Naive B cell (primary cell): ENCODE data around the gene AP3S1. TPM values are rescaled to one million over a fixed set of nuclear protein-coding genes. Genes with fewer than 3 reads are reported as not detected.
"Not testable (repeated sequence)": the region's sequence is repeated elsewhere in the genome, so short reads cannot be mapped to it uniquely, and the experiment has no call there.

ENCODE experiments used
- ATAC-seq, 2 donors: fragments of 150-1000 bp; cut with Tn5 transposase; 2 replicates each; pipeline ENCODE4 v1.10.0; 2021; ENCODE audit warnings: low read depth in 2 of 2, mild to moderate bottlenecking in 2 of 2, moderate library complexity in 2 of 2
- DNase-seq: peaks from one replicate; pipeline ENCODE4 v3.0.0; 2022
- H3K27ac Mint-ChIP-seq, 6 donors: one replicate each; pipeline ENCODE4 v1.8.0; 2020 to 2022; ENCODE audit warnings: mild to moderate bottlenecking in 6 of 6, mixed read lengths in 6 of 6, moderate library complexity in 5 of 6, inconsistent platforms in 2 of 6
- H3K27me3 Mint-ChIP-seq, 3 donors: one replicate each; pipeline ENCODE4 v1.8.0; 2021 to 2022; ENCODE audit warnings: mixed read lengths in 3 of 3, mild to moderate bottlenecking in 1 of 3
- H3K36me3 Mint-ChIP-seq, 2 donors: one replicate each; pipeline ENCODE4 v1.8.0; 2020 to 2022; ENCODE audit warnings: mixed read lengths in 2 of 2, inconsistent platforms in 1 of 2, mild to moderate bottlenecking in 1 of 2
- H3K4me1 Mint-ChIP-seq, 3 donors: one replicate each; pipeline ENCODE4 v1.8.0; 2020 to 2022; ENCODE audit warnings: mixed read lengths in 3 of 3, inconsistent platforms in 1 of 3, mild to moderate bottlenecking in 1 of 3, moderate library complexity in 1 of 3
- H3K4me3 Mint-ChIP-seq, 8 donors: one replicate each; pipeline ENCODE4 v1.8.0; 2020 to 2022; ENCODE audit warnings: mild to moderate bottlenecking in 8 of 8, mixed read lengths in 8 of 8, moderate library complexity in 8 of 8, inconsistent platforms in 2 of 8
- H3K9me3 Mint-ChIP-seq, 7 donors: one replicate each; pipeline ENCODE4 v1.8.0; 2020 to 2022; ENCODE audit warnings: mixed read lengths in 7 of 7, mild to moderate bottlenecking in 5 of 7, inconsistent platforms in 2 of 7, moderate library complexity in 1 of 7
- polyA plus RNA-seq, 6 donors: library from polyadenylated mRNA; unstranded; fragments of 300-500 nt; fragmentation: Illumina TruSeq; gene quantifications; one replicate each; pipeline ENCODE4 v1.2.3, GENCODE V29; 2021; ENCODE audit warnings: low read depth in 6 of 6

Gene AP3S1
- polyA plus RNA-seq, 6 donors from 2014 or later, result 57.5 to 102 (median 68.4) TPM

DNA sequence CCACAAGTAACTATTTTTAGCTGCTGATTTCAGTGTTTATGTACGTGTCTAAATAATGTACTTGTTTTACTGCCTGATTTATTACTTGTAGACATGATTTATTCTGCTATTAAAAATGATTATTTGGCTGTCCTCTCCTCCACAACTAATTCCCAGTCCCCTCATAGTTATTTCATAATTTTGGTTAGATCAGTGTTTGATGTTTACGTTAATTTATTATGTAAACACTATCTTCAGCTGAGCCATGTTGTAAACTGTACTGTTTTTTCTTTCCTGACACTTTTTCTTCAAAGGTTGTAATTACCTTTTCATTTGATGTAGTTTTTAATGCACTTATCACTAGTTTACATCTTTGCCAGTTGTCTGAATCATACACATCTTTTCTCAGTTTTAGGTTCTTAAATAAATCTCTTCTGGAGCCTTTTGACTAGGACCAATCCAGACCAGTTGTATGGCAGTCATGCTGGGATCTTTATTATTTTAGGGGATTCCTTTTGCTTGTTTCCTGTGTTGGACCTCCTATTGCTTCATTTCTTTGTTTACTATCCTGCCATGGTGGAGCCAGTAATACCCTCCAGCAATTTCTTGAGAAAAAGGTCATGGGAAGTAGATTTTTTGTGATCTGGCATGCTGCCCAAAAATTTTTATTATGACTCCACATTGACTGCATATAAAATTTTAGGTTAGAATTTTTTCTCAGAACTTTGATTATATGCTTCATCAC, 16.1 kb downstream of the AP3S1 start:
- Mint-ChIP-seq H3K4me3 (no peak overlapping the region), H3K27ac (peak overlapping the region in 1 of 6 donors; percentile 27), H3K4me1 (peaks cover 14 to 27% (median 27%) of the 10 kb centered on the region in 3 donors), H3K9me3 (peaks cover 0 to 10% (median 8%) of the 10 kb centered on the region in 7 donors), H3K27me3 (no peaks in the 10 kb centered on the region), H3K36me3 (peaks cover 9 to 12% of the 10 kb centered on the region in 2 donors)
- DNase-seq (no peak), ATAC-seq (no peak)

DNA sequence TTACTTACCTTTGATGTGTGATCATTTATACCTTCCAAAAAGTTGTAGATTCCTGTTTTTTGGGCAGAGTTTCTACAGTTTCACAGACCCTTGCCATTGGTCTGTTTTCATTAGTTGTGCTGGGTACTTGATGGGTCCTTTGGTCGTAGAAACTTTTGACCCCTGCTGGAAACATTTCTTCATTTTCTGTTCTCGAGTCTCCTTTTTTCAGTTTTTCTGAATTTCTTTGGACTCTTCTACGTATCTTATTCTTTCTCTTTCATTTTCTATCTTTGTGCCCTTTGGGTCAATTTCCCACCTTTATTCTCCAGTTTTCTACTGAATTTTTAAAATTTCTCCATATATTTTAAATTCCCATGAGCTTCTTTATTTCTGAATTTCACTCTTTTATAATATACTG, 16.7 kb downstream of the AP3S1 start:
- Mint-ChIP-seq H3K4me3 (peak overlapping the region in 3 of 8 donors; percentile 25 to 57 (median 41)), H3K36me3 (peaks cover 8% of the 10 kb centered on the region in 2 donors), H3K9me3 (peaks cover 0 to 8% (median 7%) of the 10 kb centered on the region in 7 donors), H3K4me1 (peaks cover 14 to 27% (median 27%) of the 10 kb centered on the region in 3 donors), H3K27me3 (no peaks in the 10 kb centered on the region), H3K27ac (peak overlapping the region in 1 of 6 donors; percentile 38)
- ATAC-seq (no peak), DNase-seq (no peak)

DNA sequence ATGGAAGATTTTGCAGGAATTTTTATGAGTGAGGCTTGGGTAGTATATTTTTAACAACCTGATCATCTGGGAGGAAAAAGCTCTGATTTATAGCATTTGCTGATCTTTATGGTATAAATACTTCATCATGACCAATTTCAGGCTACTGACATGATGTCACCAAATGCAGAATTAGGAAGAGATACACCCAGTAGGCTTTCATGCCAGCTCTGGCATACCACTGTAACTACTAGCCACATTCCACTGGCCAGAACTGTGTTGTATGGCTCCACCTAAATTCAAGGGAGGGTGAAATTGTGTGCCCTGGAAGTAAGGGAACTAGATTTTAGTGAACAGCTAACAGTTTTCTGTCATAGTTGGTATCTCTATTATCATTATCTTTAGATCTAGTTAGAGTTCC, 17.6 kb downstream of the AP3S1 start:
- Mint-ChIP-seq H3K4me1 (peaks cover 13 to 29% (median 28%) of the 10 kb centered on the region in 3 donors), H3K27ac (peak overlapping the region in 1 of 6 donors; percentile 38), H3K36me3 (peaks cover 0 to 4% of the 10 kb centered on the region in 2 donors), H3K9me3 (peaks cover 0 to 6% (median 0%) of the 10 kb centered on the region in 7 donors), H3K27me3 (no peaks in the 10 kb centered on the region), H3K4me3 (no peak overlapping the region)
- ATAC-seq (no peak), DNase-seq (no peak)

DNA sequence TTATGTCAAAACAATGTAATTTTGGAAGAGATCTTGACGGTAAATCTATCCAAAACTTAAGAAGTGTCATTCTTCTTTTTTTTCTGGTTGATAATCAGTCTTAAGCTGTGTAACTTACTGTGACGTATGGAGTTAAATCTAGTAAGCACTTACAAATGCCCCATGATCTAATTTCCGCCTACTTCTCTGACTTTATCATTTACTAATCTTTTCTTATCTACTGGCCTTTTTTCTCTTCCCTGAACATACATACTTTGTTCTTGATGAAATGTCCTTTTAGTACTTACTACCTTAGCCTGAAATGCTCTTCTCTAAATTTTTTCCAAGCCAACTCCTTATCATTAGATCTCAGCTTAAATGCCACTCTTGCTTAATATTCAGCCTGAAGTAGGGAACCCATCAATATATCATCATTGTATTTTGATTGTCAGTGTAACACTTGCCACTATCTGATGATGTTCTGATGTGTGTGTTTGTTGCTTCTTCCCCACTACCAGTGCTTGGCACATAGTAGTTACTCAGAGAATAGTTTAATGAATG, 27.6 kb downstream of the AP3S1 start:
- peaks cover 0 to 11% (median 4%) of the 10 kb centered on the region in 3 donors for H3K4me1 Mint-ChIP-seq
- H3K27ac Mint-ChIP-seq, result no peak overlapping the region
- DNase-seq, result no peak
- H3K4me3 Mint-ChIP-seq, result no peak overlapping the region
- no peaks in the 10 kb centered on the region for H3K9me3 Mint-ChIP-seq
- no peaks in the 10 kb centered on the region for H3K27me3 Mint-ChIP-seq
- peaks cover 14 to 17% of the 10 kb centered on the region in 2 donors for H3K36me3 Mint-ChIP-seq
- no peak for ATAC-seq

DNA sequence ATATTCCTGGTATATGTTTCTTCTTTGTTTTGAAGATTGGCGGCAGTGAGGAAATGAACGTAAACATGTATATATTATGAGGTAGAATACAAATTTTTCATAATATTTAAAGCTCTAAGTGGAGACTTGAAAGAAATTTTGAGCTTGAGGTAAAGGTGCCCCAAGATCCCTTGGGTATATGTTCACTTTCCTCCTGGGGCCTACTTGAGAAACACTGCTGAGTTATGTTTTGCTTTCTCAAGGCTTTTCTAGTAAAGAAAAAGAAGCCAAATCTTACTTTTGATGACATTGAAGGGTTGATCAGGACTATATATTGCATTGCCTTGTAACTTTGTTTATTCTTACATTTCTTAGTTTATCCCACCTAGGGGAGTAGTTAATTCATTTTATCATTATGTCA, 30.7 kb downstream of the AP3S1 start:
- Mint-ChIP-seq H3K27ac (peak overlapping the region in 1 of 6 donors; percentile 41), H3K36me3 (peaks cover 17 to 28% of the 10 kb centered on the region in 2 donors), H3K27me3 (no peaks in the 10 kb centered on the region), H3K9me3 (peaks cover 0 to 3% (median 0%) of the 10 kb centered on the region in 7 donors), H3K4me1 (peaks cover 0 to 3% (median 0%) of the 10 kb centered on the region in 3 donors), H3K4me3 (no peak overlapping the region)
- DNase-seq (no peak), ATAC-seq (no peak)

DNA sequence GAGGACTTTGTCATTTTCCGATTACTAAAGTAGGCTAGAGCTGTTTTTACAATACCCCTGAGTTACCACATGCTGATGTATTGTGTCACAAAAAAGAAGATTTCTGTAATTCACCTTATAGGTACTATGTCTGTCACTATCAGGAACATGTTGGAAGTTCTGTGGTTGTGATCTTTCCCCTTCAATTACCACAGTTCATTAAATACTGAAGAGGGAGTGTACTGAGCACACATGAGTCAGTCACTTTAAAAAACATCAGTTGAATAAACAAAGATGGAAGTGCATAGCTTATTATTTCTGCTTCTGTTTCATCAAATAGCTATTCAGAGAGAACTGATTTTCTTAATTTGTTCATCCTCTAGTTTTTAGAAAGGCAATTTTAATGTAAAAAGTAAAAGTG, 31.7 kb downstream of the AP3S1 start:
- Mint-ChIP-seq H3K9me3 (peaks cover 0 to 3% (median 0%) of the 10 kb centered on the region in 7 donors), H3K36me3 (peaks cover 17 to 35% of the 10 kb centered on the region in 2 donors), H3K4me3 (no peak overlapping the region), H3K27me3 (no peaks in the 10 kb centered on the region), H3K4me1 (peaks cover 0 to 12% (median 0%) of the 10 kb centered on the region in 3 donors), H3K27ac (peak overlapping the region in 1 of 6 donors; percentile 3)
- no peak for DNase-seq
- no peak for ATAC-seq

DNA sequence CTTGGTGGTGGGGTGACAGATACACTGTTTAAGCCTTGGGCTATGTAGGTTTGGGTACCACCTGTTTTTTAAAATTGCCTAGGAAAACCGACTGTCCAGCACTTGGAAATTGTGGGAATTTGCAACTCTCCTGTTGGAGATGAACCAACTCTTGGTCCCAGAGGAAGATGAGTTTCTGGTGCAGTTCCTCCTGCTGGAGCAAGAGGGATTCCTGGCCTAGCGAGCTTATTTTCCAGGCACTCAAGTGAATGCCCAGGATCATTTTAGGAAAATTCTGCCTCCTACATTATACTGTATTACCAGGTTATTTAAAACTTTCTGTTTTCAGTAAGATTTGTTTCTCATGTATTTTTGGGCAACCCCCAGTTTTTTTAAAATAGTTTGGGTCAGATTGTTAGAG, 33.7 kb downstream of the AP3S1 start:
- Mint-ChIP-seq H3K4me3 (no peak overlapping the region), H3K9me3 (peaks cover 0 to 3% (median 0%) of the 10 kb centered on the region in 7 donors), H3K36me3 (peaks cover 23 to 42% of the 10 kb centered on the region in 2 donors), H3K27ac (no peak overlapping the region), H3K4me1 (peaks cover 4 to 19% (median 4%) of the 10 kb centered on the region in 3 donors), H3K27me3 (no peaks in the 10 kb centered on the region)
- ATAC-seq (no peak), DNase-seq (no peak)

DNA sequence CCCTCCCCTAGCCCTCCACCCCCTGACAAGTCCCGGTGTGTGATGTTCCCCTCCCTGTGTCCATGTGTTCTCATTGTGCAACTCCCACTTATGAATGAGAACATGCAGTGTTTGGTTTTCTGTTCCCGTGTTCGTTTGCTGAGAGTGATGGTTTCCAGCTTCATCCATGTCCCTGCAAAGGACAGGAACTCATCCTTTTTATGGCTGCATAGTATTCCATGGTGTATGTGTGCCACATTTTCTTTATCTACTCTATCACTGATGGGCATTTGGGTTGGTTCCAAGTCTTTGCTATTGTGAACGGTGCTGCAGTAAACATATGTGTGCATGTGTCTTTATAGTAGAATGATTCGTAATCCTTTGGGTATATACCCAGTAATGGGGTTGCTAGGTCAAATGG, 35.6 kb downstream of the AP3S1 start:
- not testable (repeated sequence) for H3K4me3 Mint-ChIP-seq, ATAC-seq
- H3K4me1 Mint-ChIP-seq, result peaks cover 4 to 19% (median 8%) of the 10 kb centered on the region in 3 donors

DNA sequence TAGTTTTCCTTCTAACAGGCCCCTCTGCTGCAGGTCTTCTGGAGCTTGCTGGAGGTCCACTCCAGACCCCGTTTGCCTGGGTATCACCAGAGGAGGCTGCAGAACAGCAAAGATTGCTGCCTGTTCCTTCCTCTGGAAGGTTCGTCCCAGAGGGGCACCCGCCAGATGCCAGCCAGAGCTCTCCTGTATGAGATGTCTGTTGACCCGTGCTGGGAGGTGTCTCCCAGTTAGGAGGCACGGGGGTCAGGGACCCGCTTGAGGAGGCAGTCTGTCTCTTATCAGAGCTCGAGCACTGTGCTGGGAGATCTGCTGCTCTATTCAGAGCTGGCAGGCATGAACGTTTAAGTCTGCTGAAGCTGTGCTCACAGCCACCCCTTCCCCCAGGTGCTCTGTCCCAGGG, 40.7 kb downstream of the AP3S1 start:
- DNase-seq, H3K4me3 Mint-ChIP-seq, H3K27me3 Mint-ChIP-seq, ATAC-seq, H3K9me3 Mint-ChIP-seq, H3K27ac Mint-ChIP-seq: not testable (repeated sequence)
- H3K4me1 Mint-ChIP-seq, result peaks cover 4 to 16% (median 8%) of the 10 kb centered on the region in 3 donors
- H3K36me3 Mint-ChIP-seq, result peaks cover 22 to 28% of the 10 kb centered on the region in 2 donors

More for the DNA sequence above, 35.6 kb downstream of the AP3S1 start:
- DNase-seq, H3K9me3 Mint-ChIP-seq, H3K27me3 Mint-ChIP-seq, H3K27ac Mint-ChIP-seq: not testable (repeated sequence)
- peaks cover 25 to 35% of the 10 kb centered on the region in 2 donors for H3K36me3 Mint-ChIP-seq

DNA sequence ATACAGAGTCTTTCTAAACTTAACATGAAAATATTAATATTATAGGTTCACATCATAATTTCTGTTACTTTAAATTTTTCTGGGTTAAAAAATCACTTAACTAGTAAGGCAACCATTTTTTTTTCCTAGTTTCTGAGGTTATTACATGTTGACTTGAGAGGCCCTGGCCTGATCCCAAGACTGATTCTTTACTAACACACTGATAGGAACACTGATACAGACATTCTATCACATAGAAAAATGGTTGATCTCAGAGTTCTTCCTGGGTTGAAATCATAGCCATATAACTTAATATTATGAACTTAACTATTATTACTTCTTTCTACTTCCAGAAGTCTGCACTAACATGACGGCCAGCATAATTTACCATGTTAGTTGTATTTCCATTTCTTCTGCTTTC, 43.0 kb downstream of the AP3S1 start:
- peaks cover 15 to 26% of the 10 kb centered on the region in 2 donors for H3K36me3 Mint-ChIP-seq
- peaks cover 0 to 3% (median 0%) of the 10 kb centered on the region in 7 donors for H3K9me3 Mint-ChIP-seq
- no peaks in the 10 kb centered on the region for H3K27me3 Mint-ChIP-seq
- peaks cover 0 to 4% (median 4%) of the 10 kb centered on the region in 3 donors for H3K4me1 Mint-ChIP-seq
- H3K4me3 Mint-ChIP-seq, result no peak overlapping the region
- ATAC-seq (no peak), DNase-seq (no peak)
- no peak overlapping the region for H3K27ac Mint-ChIP-seq

DNA sequence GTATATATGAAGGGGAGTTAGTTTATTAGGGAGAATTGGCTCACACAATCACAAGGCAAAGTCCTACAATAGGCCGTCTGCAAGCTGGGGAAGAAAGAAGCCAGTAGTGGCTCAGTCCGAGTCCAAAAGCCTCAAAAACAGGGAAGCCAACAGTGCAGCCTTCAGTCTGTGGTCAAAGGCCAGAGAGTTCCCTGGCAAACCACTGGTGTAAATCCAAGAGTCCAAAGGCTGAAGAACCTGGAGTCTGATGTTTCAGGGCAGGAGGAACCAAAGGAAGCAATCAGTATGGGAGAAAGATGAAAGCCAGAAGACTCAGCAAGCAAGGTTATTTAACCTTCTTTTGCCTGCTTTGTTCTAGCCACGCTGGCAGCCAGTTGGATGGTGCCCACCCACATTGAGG, 43.5 kb downstream of the AP3S1 start:
- not testable (repeated sequence) for DNase-seq, H3K4me1 Mint-ChIP-seq, H3K27me3 Mint-ChIP-seq, ATAC-seq, H3K9me3 Mint-ChIP-seq, H3K4me3 Mint-ChIP-seq
- Mint-ChIP-seq H3K36me3 (peaks cover 10 to 21% of the 10 kb centered on the region in 2 donors), H3K27ac (peak overlapping the region in 1 of 6 donors; percentile 66)

DNA sequence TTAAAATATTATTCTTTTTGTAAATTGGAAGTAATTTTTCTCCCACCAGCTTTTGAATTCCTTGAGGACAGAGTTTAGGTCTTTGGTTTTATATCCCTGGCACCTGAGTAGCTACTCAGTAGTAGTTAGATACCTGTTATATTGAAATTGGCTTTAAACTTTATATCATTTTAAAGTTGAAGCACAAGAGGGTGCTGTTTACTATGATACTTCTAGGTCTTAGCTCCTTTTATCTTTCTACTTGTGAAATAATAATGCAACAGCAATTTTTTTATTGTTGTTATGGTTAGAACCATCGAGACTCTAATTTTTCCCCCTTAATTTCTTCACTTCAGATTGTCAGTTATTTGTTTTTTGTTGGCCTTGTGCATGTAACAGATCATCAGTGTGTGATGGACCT, 46.3 kb downstream of the AP3S1 start:
- H3K4me3 Mint-ChIP-seq, result no peak overlapping the region
- no peaks in the 10 kb centered on the region for H3K4me1 Mint-ChIP-seq
- H3K27ac Mint-ChIP-seq, result no peak overlapping the region
- DNase-seq (no peak), ATAC-seq (no peak)
- H3K27me3 Mint-ChIP-seq, result no peaks in the 10 kb centered on the region
- H3K36me3 Mint-ChIP-seq, result peaks cover 7 to 8% of the 10 kb centered on the region in 2 donors
- H3K9me3 Mint-ChIP-seq, result no peaks in the 10 kb centered on the region

DNA sequence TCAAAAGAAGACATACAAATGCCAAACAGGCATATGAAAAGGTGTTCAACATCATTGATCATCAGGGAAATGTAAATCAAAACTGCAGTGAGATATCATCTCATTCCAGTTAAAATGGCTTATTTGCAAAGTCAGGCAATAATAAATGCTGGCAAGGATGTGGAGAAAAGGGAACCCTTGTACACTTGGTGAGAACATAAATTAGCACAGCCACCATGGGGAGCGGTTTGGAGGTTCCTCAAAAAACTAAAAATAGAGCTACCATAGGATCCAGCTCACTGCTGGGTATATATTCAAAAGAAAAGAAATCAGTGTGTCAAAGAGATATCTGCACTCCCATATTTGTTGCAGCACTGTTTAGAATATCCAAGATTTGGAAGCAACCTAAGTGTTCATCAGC, 50.3 kb downstream of the AP3S1 start:
- Mint-ChIP-seq H3K4me1 (no peaks in the 10 kb centered on the region), H3K4me3 (no peak overlapping the region), H3K9me3 (no peaks in the 10 kb centered on the region), H3K27ac (no peak overlapping the region), H3K27me3 (no peaks in the 10 kb centered on the region), H3K36me3 (peaks cover 5 to 16% of the 10 kb centered on the region in 2 donors)
- no peak for ATAC-seq
- DNase-seq, result no peak

DNA sequence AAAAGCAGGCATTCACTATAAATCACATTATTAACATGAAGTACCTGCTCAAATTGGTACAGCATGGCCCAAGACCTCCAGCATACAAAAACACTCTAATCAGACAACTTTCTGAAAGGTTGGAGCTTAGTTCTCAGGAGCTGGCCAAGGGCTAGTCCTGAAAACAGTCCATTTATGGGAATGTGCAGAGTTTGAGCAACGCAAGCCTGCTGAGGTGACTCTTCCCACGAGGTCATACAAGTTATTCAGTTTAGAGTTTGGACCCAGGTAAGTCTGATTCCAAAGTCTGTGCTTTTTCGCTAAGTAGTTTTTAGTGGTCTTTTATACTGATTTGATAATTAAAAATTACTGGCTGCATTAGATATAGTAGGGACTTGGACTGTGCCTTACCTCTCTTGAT, 52.6 kb downstream of the AP3S1 start:
- Mint-ChIP-seq H3K27ac (no peak overlapping the region), H3K4me1 (no peaks in the 10 kb centered on the region)

More for the DNA sequence above, 52.6 kb downstream of the AP3S1 start:
- ATAC-seq, result no peak
- Mint-ChIP-seq H3K27me3 (no peaks in the 10 kb centered on the region), H3K4me3 (no peak overlapping the region), H3K36me3 (peaks cover 17 to 31% of the 10 kb centered on the region in 2 donors), H3K9me3 (no peaks in the 10 kb centered on the region)
- no peak for DNase-seq
